Measurements from ENCODE around the gene PHACTR2. TPM values are rescaled to one million over a fixed set of nuclear protein-coding genes. Genes with fewer than 3 reads are reported as not detected.

The PHACTR2 gene
- total and polyA plus RNA-seq, 2 of the 13 experiments (the other 11 are each of a cell fraction or from before 2014, with no cell fraction given): 11.3 to 28.2 TPM

- in situ Hi-C loops (cut with HindIII; ENCODE audit: extremely low pct_ligation_motif_present, low pct_unique_long_range_greater_than_20kb) (no loop called here), intact Hi-C loops (cut with micrococcal nuclease; ENCODE audit: unreplicated experiment) (no loop called here)
- no peak for DNase-seq (ENCODE audit: low spot score)
- H3K4me2 ChIP-seq (ENCODE audit: low read depth, low read length): no peak overlapping the region
- no TSS peak for BruUV-seq (replicated peaks)
- POLR2A ChIA-PET: no interaction called here
- TF ChIP-seq CENPBD1 (CRISPR knock-in tag; IDR thresholded peaks at IDR 0.05; ENCODE audit: borderline replicate concordance, low read depth) (no peak), PLSCR1 (CRISPR knock-in tag; IDR thresholded peaks at IDR 0.05; ENCODE audit: borderline replicate concordance) (no peak), KLF16 (CRISPR knock-in tag; IDR thresholded peaks at IDR 0.05) (no peak), MAFK (conservative IDR thresholded peaks at IDR 0.05 in 1 of 2, IDR thresholded peaks at IDR 0.05 in 1 of 2; ENCODE audit: low read length in 2 of 2) (peak in 1 of 2 experiments; percentile 27; a peak in 1 of 4 replicates), CEBPG (CRISPR knock-in tag; IDR thresholded peaks at IDR 0.05) (0 out of 2 replicates have a peak, but pooled peaks have one; percentile 21), CEBPB (IDR thresholded peaks at IDR 0.05; ENCODE audit: borderline replicate concordance, low read depth, low read length) (peak; percentile 71), TBX2 (CRISPR knock-in tag; IDR thresholded peaks at IDR 0.05; ENCODE audit: borderline replicate concordance) (no peak), ARID2 (CRISPR knock-in tag; IDR thresholded peaks at IDR 0.05; ENCODE audit: borderline replicate concordance) (no peak)
- no peak overlapping the region for H3K9ac ChIP-seq (ENCODE audit: insufficient read depth, low read depth, low read length)
- no peaks in the 10 kb centered on the region for H3K79me2 ChIP-seq (ENCODE audit: insufficient read depth, low read length)
- H3K36me3 ChIP-seq (replicated peaks in 1 of 2; ENCODE audit: control insufficient read depth in 1 of 2, insufficient read depth in 2 of 2, low read length in 2 of 2): peaks cover 7 to 10% of the 10 kb centered on the region in 2 experiments; a peak in 4 of 5 replicates
- 96% methylated on average over 8 of the region's 8 CpGs for WGBS (ENCODE audit: low lambda C conversion rate)
- no peak for ATAC-seq
- FAIRE-seq: no peak
- no peaks in the 10 kb centered on the region for H4K20me1 ChIP-seq (ENCODE audit: insufficient read depth, low read length)
- no peak overlapping the region for H2AFZ ChIP-seq (ENCODE audit: low read length)
- H3K4me3 ChIP-seq (replicated peaks in 1 of 3; ENCODE audit: insufficient read depth in 1 of 3, low read depth in 2 of 3, low read length in 3 of 3): no peak overlapping the region
- H3K4me1 ChIP-seq (ENCODE audit: insufficient read depth, low read length): no peaks in the 10 kb centered on the region
- no peak overlapping the region for H3K27ac ChIP-seq (ENCODE audit: extremely low read length, insufficient read depth, low read length)
- no peaks in the 10 kb centered on the region for H3K27me3 ChIP-seq (ENCODE audit: control insufficient read depth in 1 of 2, insufficient read depth in 2 of 2, low read length in 2 of 2)
- H3K9me3 ChIP-seq (ENCODE audit: low read length): no peaks in the 10 kb centered on the region
- CTCF ChIA-PET (ENCODE audit: low intra/inter-chr PET ratio, low total read pairs): no interaction called here
Measured at GRCh38 chr6:143802833-143803565, 125.2 kb downstream of the PHACTR2 start.

All from HepG2 (cell line).